Fibroblast of skin of left biceps (primary cell): ENCODE data around the gene GPSM1.
"Not testable (repeated sequence)": the region's sequence is repeated elsewhere in the genome, so short reads cannot be mapped to it uniquely, and the experiment has no call there.

Experiments
- DNase-seq, 2 experiments: peaks; one replicate each; pipeline ENCODE4 v3.0.0-alpha.2; 2013; ENCODE audit warnings: low read depth in 2 of 2

The GPSM1 gene

GRCh38 chr9:136394312-136395019, 67.1 kb downstream of the GPSM1 start:
- DNase-seq, result no peak

GRCh38 chr9:136395020-136395340, 67.6 kb downstream of the GPSM1 start:
- DNase-seq, result no peak

GRCh38 chr9:136395345-136396218, 68.2 kb downstream of the GPSM1 start:
- DNase-seq, result no peak

- DNase-seq, result no peak
Measured at GRCh38 chr9:136396219-136396515, 68.8 kb downstream of the GPSM1 start.

- DNase-seq, result no peak
Measured at GRCh38 chr9:136397643-136398042, 70.3 kb downstream of the GPSM1 start.

- DNase-seq, result no peak
Measured at GRCh38 chr9:136398286-136398685, 70.9 kb downstream of the GPSM1 start.

- DNase-seq, result no peak
Measured at GRCh38 chr9:136399176-136400037, 72.1 kb downstream of the GPSM1 start.

- peak; percentile 46 to 56 for DNase-seq
Measured at GRCh38 chr9:136400038-136400834, 72.9 kb downstream of the GPSM1 start, which contains the start of gene SNAPC4. TSS of gene SNAPC4 (minus strand) at chr9:136400170. CDS start at chr9:136398428, 1,742 bp downstream.

- no peak for DNase-seq
Measured at GRCh38 chr9:136401173-136401922, 74.0 kb downstream of the GPSM1 start.

- DNase-seq, result no peak
Measured at GRCh38 chr9:136402067-136402466, 74.7 kb downstream of the GPSM1 start.

- no peak for DNase-seq
Measured at GRCh38 chr9:136403538-136403914, 76.2 kb downstream of the GPSM1 start.

GRCh38 chr9:136403915-136404800, 76.8 kb downstream of the GPSM1 start:
- no peak for DNase-seq

- no peak for DNase-seq
Measured at GRCh38 chr9:136404801-136405136, 77.4 kb downstream of the GPSM1 start.

- no peak for DNase-seq
Measured at GRCh38 chr9:136405481-136405880, 78.1 kb downstream of the GPSM1 start.

GRCh38 chr9:136405904-136406303, 78.6 kb downstream of the GPSM1 start:
- DNase-seq, result not testable (repeated sequence)

GRCh38 chr9:136407061-136407460, 79.7 kb downstream of the GPSM1 start:
- DNase-seq, result not testable (repeated sequence)

- DNase-seq, result no peak
Measured at GRCh38 chr9:136407911-136408310, 80.6 kb downstream of the GPSM1 start.
